KBM-7 (cell line): ENCODE measurements around the gene PPP4C.

Experiments
- DNase-seq: peaks from one replicate; pipeline ENCODE4 v3.0.0-alpha.2; 2015
- in situ Hi-C: fragments of 300-500 bp; cut with MboI; formaldehyde crosslinking; loops from 2 replicates; pipeline ENCODE4 v1.14.3; 2020; ENCODE audit warnings: low sequenced_read_pairs, low pct_unique_long_range_greater_than_20kb, mixed read lengths

Gene PPP4C

GRCh38 chr16:30053376-30054015 lies 22.3 kb upstream of the PPP4C start:
- DNase-seq: peak; percentile 68
- in situ Hi-C loops: no loop called here

- DNase-seq: no peak
- in situ Hi-C loops: no loop called here
Measured at GRCh38 chr16:30054451-30054850, 21.3 kb upstream of the PPP4C start.

- in situ Hi-C loops: no loop called here
- DNase-seq: peak; percentile 70
Measured at GRCh38 chr16:30054959-30055553, 20.7 kb upstream of the PPP4C start.

GRCh38 chr16:30060346-30060745 lies 15.4 kb upstream of the PPP4C start:
- DNase-seq: no peak
- in situ Hi-C loops: no loop called here

- in situ Hi-C loops: no loop called here
- no peak for DNase-seq
Measured at GRCh38 chr16:30060836-30061554, 14.8 kb upstream of the PPP4C start.

GRCh38 chr16:30063278-30063892 lies 12.4 kb upstream of the PPP4C start:
- in situ Hi-C loops: no loop called here
- no peak for DNase-seq

- in situ Hi-C loops: no loop called here
- DNase-seq: peak; percentile 81
Measured at GRCh38 chr16:30063893-30064728, 11.7 kb upstream of the PPP4C start.

GRCh38 chr16:30064729-30065101 lies 11.1 kb upstream of the PPP4C start:
- DNase-seq: no peak
- in situ Hi-C loops: no loop called here

GRCh38 chr16:30065102-30065942 lies 10.5 kb upstream of the PPP4C start, which contains the start of gene ALDOA:
TSS of gene ALDOA (plus strand) at chr16:30065760. CDS start at chr16:30066898, 1,138 bp downstream.
- DNase-seq: peak; percentile 100
- in situ Hi-C loops: no loop called here

GRCh38 chr16:30065943-30066760 lies 9.6 kb upstream of the PPP4C start:
- DNase-seq: no peak
- in situ Hi-C loops: no loop called here

GRCh38 chr16:30066761-30067583 lies 8.8 kb upstream of the PPP4C start:
- in situ Hi-C loops: no loop called here
- DNase-seq: no peak

- in situ Hi-C loops: no loop called here
- DNase-seq: no peak
Measured at GRCh38 chr16:30067584-30067916, 8.2 kb upstream of the PPP4C start.

GRCh38 chr16:30068333-30068732 lies 7.5 kb upstream of the PPP4C start:
- in situ Hi-C loops: no loop called here

GRCh38 chr16:30068750-30069610 lies 6.8 kb upstream of the PPP4C start:
- in situ Hi-C loops: no loop called here
- DNase-seq: peak; percentile 57

More at GRCh38 chr16:30068333-30068732, 7.5 kb upstream of the PPP4C start:
- DNase-seq: no peak

GRCh38 chr16:30069611-30070462 lies 6.0 kb upstream of the PPP4C start:
- in situ Hi-C loops: no loop called here

More at GRCh38 chr16:30069611-30070462, 6.0 kb upstream of the PPP4C start:
- DNase-seq: no peak
